ENCODE results near the gene NTPCR.

Gene NTPCR

DNA sequence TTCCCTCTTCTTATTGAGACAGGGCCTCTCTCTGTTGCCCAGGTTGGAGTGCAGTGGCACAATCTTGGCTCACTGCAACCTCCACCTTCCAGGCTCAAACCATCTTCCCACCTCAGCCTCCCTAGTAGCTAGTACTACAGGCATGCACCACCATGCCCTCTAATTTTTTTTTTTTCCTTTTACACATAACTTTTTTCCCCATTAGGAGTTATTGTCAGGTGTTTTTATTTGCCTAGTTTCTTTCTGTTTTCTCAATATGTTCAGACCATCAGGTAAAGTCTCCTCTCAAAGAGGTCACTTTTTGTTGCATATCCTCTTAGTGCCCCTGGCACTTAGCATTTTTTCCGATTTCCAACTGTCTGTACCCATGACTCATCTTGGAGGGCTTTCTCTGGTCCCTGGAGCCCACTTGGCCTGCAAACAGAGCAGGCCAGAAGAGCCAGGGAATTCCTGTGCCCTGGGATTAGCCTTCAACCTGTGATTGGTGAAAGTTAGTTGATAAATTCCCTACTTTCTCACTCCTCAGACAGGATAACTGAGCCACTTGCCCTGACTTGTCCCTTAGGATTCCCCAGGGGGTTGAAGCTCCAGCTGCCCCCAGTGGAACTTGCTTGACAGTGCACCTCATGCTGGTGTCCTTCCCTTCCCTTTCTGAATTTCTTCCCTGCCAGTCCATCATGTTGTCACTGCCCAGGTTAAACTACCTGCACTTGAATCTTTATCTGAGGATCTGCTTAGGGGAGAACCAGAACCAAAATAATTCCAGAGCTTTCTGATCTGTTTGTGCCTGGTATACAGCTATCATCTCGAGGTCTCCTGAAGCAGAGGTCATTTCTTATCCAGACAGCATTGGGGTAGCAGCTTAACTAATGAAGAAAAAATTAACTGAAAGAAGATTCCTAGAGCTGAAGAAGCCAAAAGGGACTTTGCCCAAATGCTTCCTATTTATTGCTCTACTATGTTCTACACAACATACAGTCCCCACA, 2.4 kb downstream of the NTPCR start (continued):
- TF ChIP-seq ZNF391 (tag by site-specific recombination; IDR thresholded peaks at IDR 0.05; ENCODE audit: borderline replicate concordance, low read depth) = peak; percentile 50; the same call in 1 of the 2 replicates
- TF ChIP-seq ZNF175 (tag by site-specific recombination; IDR thresholded peaks at IDR 0.05) = no peak
- TF ChIP-seq KLF8 (tag by site-specific recombination; IDR thresholded peaks at IDR 0.05) = no peak
- peak; percentile 44; the same call in 1 of the 2 replicates for TF ChIP-seq KLF10 (tag by site-specific recombination; IDR thresholded peaks at IDR 0.05)
- no peak for TF ChIP-seq TCF7L2 (IDR thresholded peaks at IDR 0.05; ENCODE audit: borderline replicate concordance, low read depth, low read length)
- peak; percentile 56 for TF ChIP-seq GLIS1 (tag by site-specific recombination; IDR thresholded peaks at IDR 0.05)
- TF ChIP-seq ZNF623 (tag by site-specific recombination; IDR thresholded peaks at IDR 0.05) = no peak
- TF ChIP-seq ZNF792 (tag by site-specific recombination; IDR thresholded peaks at IDR 0.05) = no peak
- TF ChIP-seq ZNF571 (tag by site-specific recombination; IDR thresholded peaks at IDR 0.05) = no peak
- TF ChIP-seq IKZF3 (tag by site-specific recombination; IDR thresholded peaks at IDR 0.05) = peak; percentile 90
- TF ChIP-seq ZNF324 (tag by site-specific recombination; IDR thresholded peaks at IDR 0.05) = peak; percentile 51; the same call in 1 of the 2 replicates
- TF ChIP-seq ZNF398 (tag by site-specific recombination; IDR thresholded peaks at IDR 0.05) = no peak
- no peak for TF ChIP-seq ZNF555 (tag by site-specific recombination; conservative IDR thresholded peaks at IDR 0.05)
- TF ChIP-seq ZNF37A (tag by site-specific recombination; IDR thresholded peaks at IDR 0.05) = no peak
- TF ChIP-seq EGR2 (tag by site-specific recombination; IDR thresholded peaks at IDR 0.05; ENCODE audit: low read depth) = no peak
- TF ChIP-seq, protein P1, sequence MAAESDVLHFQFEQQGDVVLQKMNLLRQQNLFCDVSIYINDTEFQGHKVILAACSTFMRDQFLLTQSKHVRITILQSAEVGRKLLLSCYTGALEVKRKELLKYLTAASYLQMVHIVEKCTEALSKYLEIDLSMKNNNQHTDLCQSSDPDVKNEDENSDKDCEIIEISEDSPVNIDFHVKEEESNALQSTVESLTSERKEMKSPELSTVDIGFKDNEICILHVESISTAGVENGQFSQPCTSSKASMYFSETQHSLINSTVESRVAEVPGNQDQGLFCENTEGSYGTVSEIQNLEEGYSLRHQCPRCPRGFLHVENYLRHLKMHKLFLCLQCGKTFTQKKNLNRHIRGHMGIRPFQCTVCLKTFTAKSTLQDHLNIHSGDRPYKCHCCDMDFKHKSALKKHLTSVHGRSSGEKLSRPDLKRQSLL (tag by site-specific recombination; IDR thresholded peaks at IDR 0.05) = no peak
- TF ChIP-seq, protein P2, sequence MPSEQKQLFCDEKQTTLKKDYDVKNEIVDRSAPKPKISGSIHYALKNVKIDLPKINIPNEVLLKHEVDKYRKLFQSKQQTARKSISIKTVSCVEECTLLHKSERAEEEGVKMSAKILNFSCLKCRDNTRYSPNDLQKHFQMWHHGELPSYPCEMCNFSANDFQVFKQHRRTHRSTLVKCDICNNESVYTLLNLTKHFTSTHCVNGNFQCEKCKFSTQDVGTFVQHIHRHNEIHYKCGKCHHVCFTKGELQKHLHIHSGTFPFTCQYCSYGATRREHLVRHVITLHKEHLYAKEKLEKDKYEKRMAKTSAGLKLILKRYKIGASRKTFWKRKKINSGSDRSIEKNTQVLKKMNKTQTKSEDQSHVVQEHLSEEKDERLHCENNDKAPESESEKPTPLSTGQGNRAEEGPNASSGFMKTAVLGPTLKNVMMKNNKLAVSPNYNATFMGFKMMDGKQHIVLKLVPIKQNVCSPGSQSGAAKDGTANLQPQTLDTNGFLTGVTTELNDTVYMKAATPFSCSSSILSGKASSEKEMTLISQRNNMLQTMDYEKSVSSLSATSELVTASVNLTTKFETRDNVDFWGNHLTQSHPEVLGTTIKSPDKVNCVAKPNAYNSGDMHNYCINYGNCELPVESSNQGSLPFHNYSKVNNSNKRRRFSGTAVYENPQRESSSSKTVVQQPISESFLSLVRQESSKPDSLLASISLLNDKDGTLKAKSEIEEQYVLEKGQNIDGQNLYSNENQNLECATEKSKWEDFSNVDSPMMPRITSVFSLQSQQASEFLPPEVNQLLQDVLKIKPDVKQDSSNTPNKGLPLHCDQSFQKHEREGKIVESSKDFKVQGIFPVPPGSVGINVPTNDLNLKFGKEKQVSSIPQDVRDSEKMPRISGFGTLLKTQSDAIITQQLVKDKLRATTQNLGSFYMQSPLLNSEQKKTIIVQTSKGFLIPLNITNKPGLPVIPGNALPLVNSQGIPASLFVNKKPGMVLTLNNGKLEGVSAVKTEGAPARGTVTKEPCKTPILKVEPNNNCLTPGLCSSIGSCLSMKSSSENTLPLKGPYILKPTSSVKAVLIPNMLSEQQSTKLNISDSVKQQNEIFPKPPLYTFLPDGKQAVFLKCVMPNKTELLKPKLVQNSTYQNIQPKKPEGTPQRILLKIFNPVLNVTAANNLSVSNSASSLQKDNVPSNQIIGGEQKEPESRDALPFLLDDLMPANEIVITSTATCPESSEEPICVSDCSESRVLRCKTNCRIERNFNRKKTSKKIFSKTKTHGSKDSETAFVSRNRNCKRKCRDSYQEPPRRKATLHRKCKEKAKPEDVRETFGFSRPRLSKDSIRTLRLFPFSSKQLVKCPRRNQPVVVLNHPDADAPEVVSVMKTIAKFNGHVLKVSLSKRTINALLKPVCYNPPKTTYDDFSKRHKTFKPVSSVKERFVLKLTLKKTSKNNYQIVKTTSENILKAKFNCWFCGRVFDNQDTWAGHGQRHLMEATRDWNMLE (tag by site-specific recombination; conservative IDR thresholded peaks at IDR 0.05; ENCODE audit: low read depth) = peak; percentile 15; the same call in 1 of the 2 replicates
- no peak for TF ChIP-seq AEBP2 (tag by site-specific recombination; IDR thresholded peaks at IDR 0.05; ENCODE audit: borderline replicate concordance)
- no peak for TF ChIP-seq WT1 (tag by site-specific recombination; IDR thresholded peaks at IDR 0.05)
- TF ChIP-seq, protein P3, sequence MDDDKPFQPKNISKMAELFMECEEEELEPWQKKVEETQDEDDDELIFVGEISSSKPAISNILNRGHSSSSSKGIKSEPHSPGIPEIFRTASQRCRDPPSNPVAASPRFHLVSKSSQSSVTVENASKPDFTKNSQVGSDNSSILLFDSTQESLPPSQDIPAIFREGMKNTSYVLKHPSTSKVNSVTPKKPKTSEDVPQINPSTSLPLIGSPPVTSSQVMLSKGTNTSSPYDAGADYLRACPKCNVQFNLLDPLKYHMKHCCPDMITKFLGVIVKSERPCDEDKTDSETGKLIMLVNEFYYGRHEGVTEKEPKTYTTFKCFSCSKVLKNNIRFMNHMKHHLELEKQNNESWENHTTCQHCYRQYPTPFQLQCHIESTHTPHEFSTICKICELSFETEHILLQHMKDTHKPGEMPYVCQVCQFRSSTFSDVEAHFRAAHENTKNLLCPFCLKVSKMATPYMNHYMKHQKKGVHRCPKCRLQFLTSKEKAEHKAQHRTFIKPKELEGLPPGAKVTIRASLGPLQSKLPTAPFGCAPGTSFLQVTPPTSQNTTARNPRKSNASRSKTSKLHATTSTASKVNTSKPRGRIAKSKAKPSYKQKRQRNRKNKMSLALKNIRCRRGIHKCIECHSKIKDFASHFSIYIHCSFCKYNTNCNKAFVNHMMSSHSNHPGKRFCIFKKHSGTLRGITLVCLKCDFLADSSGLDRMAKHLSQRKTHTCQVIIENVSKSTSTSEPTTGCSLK (tag by site-specific recombination; IDR thresholded peaks at IDR 0.05) = no peak
- TF ChIP-seq ZNF169 (tag by site-specific recombination; IDR thresholded peaks at IDR 0.05) = no peak
- peak; percentile 98 for TF ChIP-seq ZBTB48 (tag by site-specific recombination; IDR thresholded peaks at IDR 0.05)
- TF ChIP-seq ZNF549 (tag by site-specific recombination; IDR thresholded peaks at IDR 0.05) = no peak
- no peak for TF ChIP-seq KLF16 (tag by site-specific recombination; IDR thresholded peaks at IDR 0.05)
- TF ChIP-seq, protein P4, sequence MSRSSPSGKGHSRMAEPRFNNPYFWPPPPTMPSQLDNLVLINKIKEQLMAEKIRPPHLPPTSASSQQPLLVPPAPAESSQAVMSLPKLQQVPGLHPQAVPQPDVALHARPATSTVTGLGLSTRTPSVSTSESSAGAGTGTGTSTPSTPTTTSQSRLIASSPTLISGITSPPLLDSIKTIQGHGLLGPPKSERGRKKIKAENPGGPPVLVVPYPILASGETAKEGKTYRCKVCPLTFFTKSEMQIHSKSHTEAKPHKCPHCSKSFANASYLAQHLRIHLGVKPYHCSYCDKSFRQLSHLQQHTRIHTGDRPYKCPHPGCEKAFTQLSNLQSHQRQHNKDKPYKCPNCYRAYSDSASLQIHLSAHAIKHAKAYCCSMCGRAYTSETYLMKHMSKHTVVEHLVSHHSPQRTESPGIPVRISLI (tag by site-specific recombination; IDR thresholded peaks at IDR 0.05) = peak; percentile 92
- TF ChIP-seq SP7 (tag by site-specific recombination; IDR thresholded peaks at IDR 0.05) = peak; percentile 36; the same call in 1 of the 2 replicates

Measured in HEK293 (cell line).